Progenitor cell of endocrine pancreas (in vitro differentiated cells): ENCODE results near the gene CD300H. TPM values are rescaled to one million over a fixed set of nuclear protein-coding genes. Genes with fewer than 3 reads are reported as not detected.

ENCODE experiments used
- DNase-seq: peaks from one replicate; pipeline ENCODE4 v3.0.0; 2021; ENCODE audit warnings: low spot score; ENCODE audit not compliant: unreplicated experiment
- H3K27ac Mint-ChIP-seq: 2 replicates; pipeline ENCODE4 v1.8.0; 2021; ENCODE audit warnings: mild to moderate bottlenecking, moderate library complexity, mixed read lengths
- H3K27me3 Mint-ChIP-seq: 2 replicates; pipeline ENCODE4 v1.8.0; 2021; ENCODE audit warnings: mixed read lengths
- H3K36me3 Mint-ChIP-seq: 2 replicates; pipeline ENCODE4 v1.8.0; 2022; ENCODE audit warnings: mixed read lengths; ENCODE audit not compliant: insufficient read depth
- H3K4me1 Mint-ChIP-seq: 2 replicates; pipeline ENCODE4 v1.8.0; 2021; ENCODE audit warnings: low read depth, mixed read lengths
- H3K4me3 Mint-ChIP-seq: 2 replicates; pipeline ENCODE4 v1.8.0; 2021; ENCODE audit warnings: low read depth, mild to moderate bottlenecking, moderate library complexity, mixed read lengths
- H3K9me3 Mint-ChIP-seq: 2 replicates; pipeline ENCODE4 v1.8.0; 2021; ENCODE audit warnings: low read depth, mixed read lengths
- total RNA-seq: library from RNA; stranded (reverse); gene quantifications from 2 replicates; pipeline ENCODE4 v1.2.1, GENCODE V29; 2021
- TF ChIP-seq, protein P1 (sequence below): fragments of 200-600 bp; sonication (generic); IDR thresholded peaks from one replicate; pipeline ENCODE4 v1.5.0; 2021; ENCODE audit warnings: antibody characterized with exemption, mild to moderate bottlenecking; ENCODE audit not compliant: unreplicated experiment

Gene CD300H
- total RNA-seq, 1 donor from 2014 or later = not detected

DNA sequence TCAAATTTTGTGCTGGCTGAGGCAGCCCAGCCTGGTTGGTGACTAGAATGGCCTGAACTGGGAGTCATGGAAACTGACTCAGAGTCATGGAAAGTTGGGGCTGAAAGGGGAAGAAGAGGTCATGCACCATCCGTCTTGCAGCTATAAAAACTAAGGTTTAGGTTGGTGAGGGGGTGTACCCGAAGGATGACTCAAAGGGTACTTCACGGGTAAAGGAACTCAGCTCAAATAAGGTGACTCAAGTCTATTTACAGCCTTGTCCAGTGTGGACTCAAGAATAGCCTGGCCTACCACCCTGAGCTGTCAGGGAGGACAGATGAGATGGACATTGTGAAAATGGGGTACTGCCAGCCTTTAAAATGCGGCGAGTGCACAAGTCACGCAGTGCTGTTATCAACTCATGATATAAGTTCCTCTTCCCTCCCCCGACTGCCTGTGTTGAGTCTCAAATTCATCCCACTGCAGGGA, 54.7 kb downstream of the CD300H start:
- DNase-seq = no peak
- H3K27me3 Mint-ChIP-seq = peaks cover 15% of the 10 kb centered on the region
- H3K9me3 Mint-ChIP-seq = peaks cover 15% of the 10 kb centered on the region

DNA sequence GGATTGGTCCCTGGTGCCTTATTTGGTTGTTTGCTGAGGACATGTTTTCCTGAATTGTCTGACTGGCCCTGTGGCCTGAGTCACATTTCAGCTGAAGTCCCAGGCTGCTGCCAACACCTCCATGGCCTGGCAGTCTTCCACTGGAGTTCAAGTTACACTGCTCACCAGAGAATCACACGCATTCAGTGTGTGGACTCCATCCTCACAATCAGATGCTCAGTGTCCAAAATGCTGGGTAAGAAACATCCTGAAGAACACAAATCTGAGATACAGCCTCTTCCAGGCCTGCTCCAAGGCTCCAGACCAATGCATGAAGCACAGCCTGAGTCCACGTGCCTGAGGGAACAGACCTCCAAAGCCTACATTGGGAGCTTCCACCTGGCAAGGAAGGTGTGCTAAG, 55.3 kb downstream of the CD300H start:
- peaks cover 7% of the 10 kb centered on the region for H3K36me3 Mint-ChIP-seq
- TF ChIP-seq, protein P1, sequence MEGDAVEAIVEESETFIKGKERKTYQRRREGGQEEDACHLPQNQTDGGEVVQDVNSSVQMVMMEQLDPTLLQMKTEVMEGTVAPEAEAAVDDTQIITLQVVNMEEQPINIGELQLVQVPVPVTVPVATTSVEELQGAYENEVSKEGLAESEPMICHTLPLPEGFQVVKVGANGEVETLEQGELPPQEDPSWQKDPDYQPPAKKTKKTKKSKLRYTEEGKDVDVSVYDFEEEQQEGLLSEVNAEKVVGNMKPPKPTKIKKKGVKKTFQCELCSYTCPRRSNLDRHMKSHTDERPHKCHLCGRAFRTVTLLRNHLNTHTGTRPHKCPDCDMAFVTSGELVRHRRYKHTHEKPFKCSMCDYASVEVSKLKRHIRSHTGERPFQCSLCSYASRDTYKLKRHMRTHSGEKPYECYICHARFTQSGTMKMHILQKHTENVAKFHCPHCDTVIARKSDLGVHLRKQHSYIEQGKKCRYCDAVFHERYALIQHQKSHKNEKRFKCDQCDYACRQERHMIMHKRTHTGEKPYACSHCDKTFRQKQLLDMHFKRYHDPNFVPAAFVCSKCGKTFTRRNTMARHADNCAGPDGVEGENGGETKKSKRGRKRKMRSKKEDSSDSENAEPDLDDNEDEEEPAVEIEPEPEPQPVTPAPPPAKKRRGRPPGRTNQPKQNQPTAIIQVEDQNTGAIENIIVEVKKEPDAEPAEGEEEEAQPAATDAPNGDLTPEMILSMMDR = no peak
- H3K4me3 Mint-ChIP-seq = no peak overlapping the region
- no peaks in the 10 kb centered on the region for H3K4me1 Mint-ChIP-seq
- no peak for DNase-seq
- no peak overlapping the region for H3K27ac Mint-ChIP-seq
- H3K27me3 Mint-ChIP-seq = peaks cover 15% of the 10 kb centered on the region
- H3K9me3 Mint-ChIP-seq = peaks cover 15% of the 10 kb centered on the region

More for the DNA sequence above, 54.7 kb downstream of the CD300H start:
- H3K36me3 Mint-ChIP-seq = peaks cover 7% of the 10 kb centered on the region
- TF ChIP-seq, protein P1 = no peak
- no peak overlapping the region for H3K4me3 Mint-ChIP-seq
- H3K27ac Mint-ChIP-seq = no peak overlapping the region
- H3K4me1 Mint-ChIP-seq = no peaks in the 10 kb centered on the region

Other genes with a start within 250 kb of the CD300H start
- 1.7 and 2.2 TPM in 2 replicates for gene KIF19, start 241.3 kb downstream of the CD300H start, total RNA-seq
- gene BTBD17, start 205.6 kb downstream of the CD300H start, total RNA-seq = 2.8 and 3.4 TPM in 2 replicates
- gene GPR142, start 200.0 kb downstream of the CD300H start, total RNA-seq = 6.0 and 6.6 TPM in 2 replicates
- gene GPRC5C, start 135.4 kb downstream of the CD300H start, total RNA-seq = 182 and 207 TPM in 2 replicates
- gene CD300A, start 100.9 kb downstream of the CD300H start, total RNA-seq = 3.9 and 4.5 TPM in 2 replicates
- not detected in 2 replicates for gene CD300LB, start 36.0 kb downstream of the CD300H start, total RNA-seq
- gene CD300C, start 21.4 kb downstream of the CD300H start, total RNA-seq = not detected in 2 replicates
- not detected in 2 replicates for gene CD300LD, start 24.8 kb upstream of the CD300H start, total RNA-seq
- not detected in 2 replicates for gene CD300E, start 56.2 kb upstream of the CD300H start, total RNA-seq
- gene CD300LF, start 145.4 kb upstream of the CD300H start, total RNA-seq = not detected in 2 replicates
- gene RAB37, start 169.7 kb upstream of the CD300H start, total RNA-seq = 3.2 TPM in 2 replicates
- gene NHERF1, start 181.1 kb upstream of the CD300H start, total RNA-seq = 135 and 143 TPM in 2 replicates
- gene NAT9, start 208.8 kb upstream of the CD300H start, total RNA-seq = 59.6 and 60.2 TPM in 2 replicates